ENCODE measurements around the gene CFTR.
"Not testable (repeated sequence)": the region's sequence is repeated elsewhere in the genome, so short reads cannot be mapped to it uniquely, and the experiment has no call there.

CFTR gene

GRCh38 chr7:117505238-117505637 is 25.4 kb downstream of the CFTR start:
- no peak for DNase-seq

DNA sequence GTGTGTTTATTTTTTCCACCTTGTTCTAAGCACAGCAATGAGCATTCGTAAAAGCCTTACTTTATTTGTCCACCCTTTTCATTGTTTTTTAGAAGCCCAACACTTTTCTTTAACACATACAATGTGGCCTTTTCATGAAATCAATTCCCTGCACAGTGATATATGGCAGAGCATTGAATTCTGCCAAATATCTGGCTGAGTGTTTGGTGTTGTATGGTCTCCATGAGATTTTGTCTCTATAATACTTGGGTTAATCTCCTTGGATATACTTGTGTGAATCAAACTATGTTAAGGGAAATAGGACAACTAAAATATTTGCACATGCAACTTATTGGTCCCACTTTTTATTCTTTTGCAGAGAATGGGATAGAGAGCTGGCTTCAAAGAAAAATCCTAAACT is 28.9 kb downstream of the CFTR start:
- no peak for DNase-seq

- DNase-seq: not testable (repeated sequence)
Observed at GRCh38 chr7:117517194-117517593, 37.4 kb downstream of the CFTR start.

GRCh38 chr7:117530390-117530789 is 50.6 kb downstream of the CFTR start:
- no peak for DNase-seq

DNA sequence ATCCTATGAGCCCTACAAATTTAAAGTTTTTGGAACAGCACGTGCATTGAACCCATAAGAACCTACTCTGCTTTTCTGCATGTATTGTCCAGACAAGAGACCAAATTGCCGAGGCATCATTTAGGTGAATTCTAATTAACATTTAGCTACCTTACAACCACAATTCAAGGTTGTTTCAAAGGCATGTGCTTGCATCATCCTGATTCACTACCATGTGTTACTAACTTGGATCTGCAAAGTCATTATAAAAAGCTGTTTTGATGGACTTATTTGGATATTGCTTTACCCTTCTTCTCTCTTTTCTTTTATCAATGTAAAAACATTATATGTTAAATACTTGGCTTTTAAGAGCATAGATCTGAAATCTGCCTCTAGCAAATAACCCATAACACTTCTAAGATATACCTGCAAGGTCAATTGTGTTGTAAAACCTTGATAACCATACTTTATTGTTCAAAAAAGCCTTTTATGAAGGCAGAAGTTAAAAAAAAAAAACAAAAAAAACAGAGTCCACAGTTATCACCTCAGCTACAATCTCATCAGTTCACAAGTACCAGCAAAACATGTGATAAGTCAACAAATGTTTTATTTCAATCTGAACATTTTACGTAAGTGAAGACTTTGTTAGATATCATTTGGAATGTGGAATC is 51.9 kb downstream of the CFTR start:
- DNase-seq: no peak

GRCh38 chr7:117538053-117538452 is 58.2 kb downstream of the CFTR start:
- no peak for DNase-seq

- no peak for DNase-seq
Observed at GRCh38 chr7:117544061-117544460, 64.2 kb downstream of the CFTR start.

DNA sequence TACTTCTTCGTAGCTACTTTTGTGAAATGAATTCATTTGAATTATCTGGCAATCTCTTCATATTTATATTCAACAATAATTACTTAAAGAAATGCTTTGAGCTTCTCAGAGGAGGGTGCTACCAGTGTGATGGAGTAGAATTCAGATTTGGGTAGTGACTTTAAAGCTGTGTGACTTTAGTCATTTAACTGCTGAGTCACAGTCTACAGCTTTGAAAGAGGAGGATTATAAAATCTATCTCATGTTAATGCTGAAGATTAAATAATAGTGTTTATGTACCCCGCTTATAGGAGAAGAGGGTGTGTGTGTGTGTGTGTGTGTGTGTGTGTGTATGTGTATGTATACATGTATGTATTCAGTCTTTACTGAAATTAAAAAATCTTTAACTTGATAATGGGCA is 68.2 kb downstream of the CFTR start:
- no peak for DNase-seq

- no peak for DNase-seq
Observed at GRCh38 chr7:117550625-117551024, 70.8 kb downstream of the CFTR start.

GRCh38 chr7:117552660-117553059 is 72.8 kb downstream of the CFTR start:
- DNase-seq: no peak

GRCh38 chr7:117555260-117555659 is 75.4 kb downstream of the CFTR start:
- no peak for DNase-seq

DNA sequence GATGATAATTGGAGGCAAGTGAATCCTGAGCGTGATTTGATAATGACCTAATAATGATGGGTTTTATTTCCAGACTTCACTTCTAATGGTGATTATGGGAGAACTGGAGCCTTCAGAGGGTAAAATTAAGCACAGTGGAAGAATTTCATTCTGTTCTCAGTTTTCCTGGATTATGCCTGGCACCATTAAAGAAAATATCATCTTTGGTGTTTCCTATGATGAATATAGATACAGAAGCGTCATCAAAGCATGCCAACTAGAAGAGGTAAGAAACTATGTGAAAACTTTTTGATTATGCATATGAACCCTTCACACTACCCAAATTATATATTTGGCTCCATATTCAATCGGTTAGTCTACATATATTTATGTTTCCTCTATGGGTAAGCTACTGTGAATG is 79.6 kb downstream of the CFTR start:
- DNase-seq: no peak

- no peak for DNase-seq
Observed at GRCh38 chr7:117560030-117560429, 80.2 kb downstream of the CFTR start.

GRCh38 chr7:117562759-117563158 is 82.9 kb downstream of the CFTR start:
- DNase-seq: no peak

DNA sequence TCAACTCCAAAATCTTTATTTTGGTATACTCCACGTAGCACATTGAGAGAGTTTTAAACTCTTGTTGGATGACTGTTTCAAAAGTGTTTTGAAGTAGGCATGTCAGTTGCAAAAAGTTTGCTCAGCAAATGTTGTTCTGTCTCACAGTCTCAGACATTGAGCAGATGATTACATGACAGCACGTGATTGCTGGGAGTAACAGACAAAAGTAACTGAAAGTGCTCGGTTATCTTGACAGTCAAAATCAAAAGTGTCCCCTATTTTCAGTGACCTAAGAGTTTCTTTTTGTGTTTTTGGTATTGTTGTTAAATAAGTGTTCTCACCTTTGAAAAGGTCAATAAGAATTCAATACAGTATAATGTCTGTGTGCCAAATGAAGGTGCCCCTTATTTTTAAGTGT is 84.3 kb downstream of the CFTR start:
- DNase-seq: no peak

DNA sequence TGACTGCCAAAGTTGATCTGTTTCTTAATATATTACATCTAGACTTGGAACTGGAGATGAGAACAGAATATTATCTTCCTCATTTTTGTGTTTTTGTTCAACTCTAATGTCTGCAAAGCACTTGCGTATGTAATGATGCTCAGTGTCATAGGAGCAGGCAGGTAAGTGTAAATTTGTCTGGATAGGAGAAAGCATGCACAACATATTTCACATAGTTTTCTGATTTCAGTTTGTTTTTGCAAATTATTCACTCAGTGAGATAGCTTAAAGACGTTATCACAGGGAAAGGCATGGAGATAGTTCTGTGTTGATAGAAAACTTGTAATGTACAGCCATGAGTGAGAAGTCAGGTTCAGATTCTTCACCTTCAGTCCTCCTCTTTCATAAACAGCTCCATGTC is 84.8 kb downstream of the CFTR start:
- no peak for DNase-seq

DNA sequence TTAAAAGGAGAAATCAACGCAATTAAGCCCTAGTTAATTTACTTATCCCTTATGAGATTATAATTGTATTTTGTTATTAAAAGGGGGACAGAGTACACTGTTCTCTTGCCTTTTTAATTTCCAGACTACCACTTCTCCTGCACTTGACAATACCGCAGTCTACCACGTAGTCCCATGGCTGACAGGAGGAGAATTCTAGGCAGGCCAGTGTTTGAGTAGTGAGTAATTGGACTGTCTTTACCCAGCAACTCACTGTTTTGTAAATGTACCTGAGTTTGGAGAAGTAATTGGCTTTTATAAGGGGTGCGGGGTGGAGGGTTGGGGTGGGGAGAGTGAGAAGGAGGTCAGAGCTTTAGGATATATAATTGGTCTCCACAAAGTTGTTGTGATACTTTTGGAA is 85.4 kb downstream of the CFTR start:
- no peak for DNase-seq

DNA sequence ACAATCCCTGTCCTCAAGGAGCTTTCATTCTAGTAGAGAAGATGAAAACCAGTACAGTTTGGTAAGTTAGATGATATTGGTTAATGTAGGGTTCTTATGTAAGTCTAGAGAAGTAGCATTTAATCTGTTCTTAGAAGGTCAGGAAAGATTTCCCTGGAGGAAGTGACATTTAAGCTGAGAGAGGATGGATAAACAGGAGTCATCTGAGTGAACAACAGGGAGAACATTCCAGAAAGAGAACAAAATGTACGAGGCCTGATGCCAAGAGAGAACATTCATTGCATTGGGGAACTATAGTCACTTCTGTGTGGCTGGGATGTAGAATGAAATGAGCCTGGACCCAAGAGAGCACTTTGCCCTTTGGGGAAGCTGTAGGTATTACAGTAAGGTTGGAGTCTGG is 88.0 kb downstream of the CFTR start:
- no peak for DNase-seq

DNA sequence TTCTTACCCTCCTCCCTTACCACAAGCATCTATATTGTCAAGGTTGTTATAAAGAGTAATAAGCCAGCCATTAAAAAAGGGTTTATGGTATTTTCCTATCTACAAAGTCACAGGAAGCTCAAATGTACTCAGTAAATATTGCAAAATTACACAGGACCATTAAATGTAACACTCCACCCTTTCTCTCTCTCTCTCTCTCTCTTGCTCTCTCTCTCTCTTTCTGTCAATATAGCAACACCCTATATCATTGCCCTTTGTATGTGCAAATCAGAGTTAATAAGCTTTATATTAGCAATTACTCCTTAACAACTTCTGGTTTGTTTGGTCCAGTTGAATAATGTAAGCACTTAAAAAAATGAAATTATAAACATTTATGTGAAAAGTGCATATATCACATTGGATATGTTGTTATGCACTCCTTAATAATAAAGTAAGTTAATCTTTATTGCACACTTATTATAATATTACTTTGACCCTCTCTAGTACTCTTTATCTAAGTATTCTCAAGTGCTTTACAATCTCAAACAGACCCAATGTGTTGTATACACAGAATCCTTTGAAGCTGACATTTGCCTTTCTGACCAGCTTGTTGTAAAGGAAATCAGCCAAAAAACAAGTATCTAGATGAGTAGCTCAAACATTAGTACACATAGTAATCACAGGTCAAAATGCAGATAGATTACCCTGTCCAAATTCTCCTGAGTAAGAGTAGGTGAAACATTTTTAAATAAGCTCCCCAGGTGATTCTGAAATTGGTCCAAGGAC is 93.2 kb downstream of the CFTR start:
- DNase-seq: no peak

- no peak for DNase-seq
Observed at GRCh38 chr7:117581424-117581823, 101.6 kb downstream of the CFTR start.

- no peak for DNase-seq
Observed at GRCh38 chr7:117582219-117582704, 102.4 kb downstream of the CFTR start.

DNA sequence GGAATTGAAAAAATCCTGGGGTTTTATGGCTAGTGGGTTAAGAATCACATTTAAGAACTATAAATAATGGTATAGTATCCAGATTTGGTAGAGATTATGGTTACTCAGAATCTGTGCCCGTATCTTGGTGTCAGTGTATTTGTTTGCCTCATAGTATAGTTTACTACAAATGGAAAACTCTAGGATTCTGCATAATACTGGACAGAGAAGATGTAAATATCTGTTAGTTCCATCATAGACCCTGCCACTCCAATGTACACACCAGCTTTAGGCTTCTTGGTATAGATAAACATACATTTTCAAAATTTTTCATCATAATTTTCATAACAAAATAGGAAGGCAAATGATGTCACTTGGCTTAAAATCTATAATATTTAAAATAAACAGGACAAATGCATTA is 108.1 kb downstream of the CFTR start:
- DNase-seq: no peak

- no peak for DNase-seq
Observed at GRCh38 chr7:117588352-117588794, 108.5 kb downstream of the CFTR start.

GRCh38 chr7:117590191-117590590 is 110.4 kb downstream of the CFTR start:
- no peak for DNase-seq

All from cortex of kidney (tissue), 1 donor.